ENCODE measurements around the gene CEACAM7.

GRCh38 chr19:41707871-41708371, 19.9 kb upstream of the CEACAM7 start:
- no peak for TF ChIP-seq CTCF (IDR thresholded peaks at IDR 0.05)
- TF ChIP-seq POLR2A (IDR thresholded peaks at IDR 0.05), result no peak

All from heart left ventricle (tissue), 13 donors.